Choroid plexus epithelial cell (primary cell): Measurements from ENCODE around the gene OSBPL6.
A peak's percentile ranks its signal among the peaks of the same experiment; 100 is the strongest.
"Not testable (repeated sequence)": the region's sequence is repeated elsewhere in the genome, so short reads cannot be mapped to it uniquely, and the experiment has no call there.

Experiments used
- DNase-seq: peaks from one replicate; pipeline ENCODE4 v3.0.0-alpha.2; 2010; ENCODE audit warnings: low read depth
- H3K4me3 ChIP-seq: 2 replicates; pipeline ENCODE4 v1.5.1; 2011; ENCODE audit warnings: low read depth, mild to moderate bottlenecking, control low read depth, low read length, moderate library complexity
- TF ChIP-seq, protein P1 (sequence below): conservative IDR thresholded peaks from 2 replicates; pipeline ENCODE4 v1.5.1; 2011; ENCODE audit warnings: low read depth, mild to moderate bottlenecking, control low read depth, inconsistent platforms, low read length, moderate library complexity

OSBPL6 gene

DNA sequence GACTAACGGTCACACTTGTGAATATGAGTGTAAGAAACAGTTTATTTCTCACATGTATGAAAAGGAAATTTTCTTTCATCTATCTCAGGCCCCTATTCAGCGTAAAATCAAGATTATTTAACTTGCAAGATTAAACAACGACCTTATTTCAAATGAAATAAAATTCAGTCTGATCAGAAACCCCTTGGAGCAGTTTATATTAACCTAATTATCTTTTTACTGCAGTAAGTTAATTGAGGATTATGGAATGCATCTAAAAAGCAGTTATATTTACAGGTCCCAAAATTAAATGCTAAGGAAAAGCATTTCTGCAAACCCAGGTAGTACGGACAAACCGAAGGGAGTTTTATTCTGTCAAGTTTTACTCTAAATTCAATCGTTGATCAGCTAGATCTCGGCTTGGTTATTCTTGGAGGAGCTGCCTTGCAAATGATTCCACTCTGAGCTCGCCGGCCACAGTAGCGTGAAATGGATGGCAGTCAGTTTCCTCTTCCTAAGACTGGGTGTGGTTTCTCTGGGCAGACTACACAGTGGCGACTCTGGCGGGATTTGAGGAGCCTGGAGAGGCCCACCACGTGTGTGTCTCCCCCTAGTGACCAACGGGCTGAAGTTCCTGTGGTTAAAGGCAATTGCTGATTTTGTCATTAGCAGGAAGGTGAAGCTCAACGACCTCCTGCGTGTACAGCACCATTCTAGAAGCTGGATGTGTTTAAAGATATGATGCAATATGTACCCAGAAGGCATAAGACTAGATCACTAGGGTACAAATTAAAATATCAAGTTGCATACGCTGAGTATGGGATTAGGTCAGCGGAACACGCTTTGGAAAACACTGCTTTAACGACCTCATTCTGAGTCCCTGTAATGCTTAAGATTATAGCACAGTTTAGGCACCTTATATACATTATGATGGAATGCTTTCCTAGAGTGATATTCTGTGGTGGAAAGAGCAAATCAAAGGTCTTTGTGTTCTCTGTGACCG is 220.2 kb downstream of the OSBPL6 start:
- TF ChIP-seq, protein P1, sequence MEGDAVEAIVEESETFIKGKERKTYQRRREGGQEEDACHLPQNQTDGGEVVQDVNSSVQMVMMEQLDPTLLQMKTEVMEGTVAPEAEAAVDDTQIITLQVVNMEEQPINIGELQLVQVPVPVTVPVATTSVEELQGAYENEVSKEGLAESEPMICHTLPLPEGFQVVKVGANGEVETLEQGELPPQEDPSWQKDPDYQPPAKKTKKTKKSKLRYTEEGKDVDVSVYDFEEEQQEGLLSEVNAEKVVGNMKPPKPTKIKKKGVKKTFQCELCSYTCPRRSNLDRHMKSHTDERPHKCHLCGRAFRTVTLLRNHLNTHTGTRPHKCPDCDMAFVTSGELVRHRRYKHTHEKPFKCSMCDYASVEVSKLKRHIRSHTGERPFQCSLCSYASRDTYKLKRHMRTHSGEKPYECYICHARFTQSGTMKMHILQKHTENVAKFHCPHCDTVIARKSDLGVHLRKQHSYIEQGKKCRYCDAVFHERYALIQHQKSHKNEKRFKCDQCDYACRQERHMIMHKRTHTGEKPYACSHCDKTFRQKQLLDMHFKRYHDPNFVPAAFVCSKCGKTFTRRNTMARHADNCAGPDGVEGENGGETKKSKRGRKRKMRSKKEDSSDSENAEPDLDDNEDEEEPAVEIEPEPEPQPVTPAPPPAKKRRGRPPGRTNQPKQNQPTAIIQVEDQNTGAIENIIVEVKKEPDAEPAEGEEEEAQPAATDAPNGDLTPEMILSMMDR: peak; percentile 97
- H3K4me3 ChIP-seq: peak overlapping the region; percentile 73
- DNase-seq: peak; percentile 98

DNA sequence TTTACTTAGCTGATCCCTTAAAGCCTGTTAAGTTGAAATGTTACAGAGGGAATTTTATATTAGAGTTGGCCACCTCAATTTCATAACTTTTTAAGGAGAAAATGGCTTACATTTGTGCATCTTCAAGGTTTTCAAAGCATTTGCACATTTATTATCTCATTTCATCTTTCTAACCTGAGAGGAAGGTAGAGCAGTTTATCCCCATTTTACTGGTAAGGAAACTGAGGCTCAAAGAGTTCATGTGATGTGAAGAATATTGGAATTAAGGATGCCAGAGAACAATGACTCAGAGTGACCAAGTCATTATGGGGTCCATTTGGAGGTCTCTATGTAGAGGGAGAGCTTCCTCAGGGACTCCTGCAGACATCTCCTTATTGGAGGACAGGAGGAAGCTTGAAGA is 221.7 kb downstream of the OSBPL6 start:
- no peak overlapping the region for H3K4me3 ChIP-seq
- TF ChIP-seq, protein P1: no peak
- DNase-seq: no peak

DNA sequence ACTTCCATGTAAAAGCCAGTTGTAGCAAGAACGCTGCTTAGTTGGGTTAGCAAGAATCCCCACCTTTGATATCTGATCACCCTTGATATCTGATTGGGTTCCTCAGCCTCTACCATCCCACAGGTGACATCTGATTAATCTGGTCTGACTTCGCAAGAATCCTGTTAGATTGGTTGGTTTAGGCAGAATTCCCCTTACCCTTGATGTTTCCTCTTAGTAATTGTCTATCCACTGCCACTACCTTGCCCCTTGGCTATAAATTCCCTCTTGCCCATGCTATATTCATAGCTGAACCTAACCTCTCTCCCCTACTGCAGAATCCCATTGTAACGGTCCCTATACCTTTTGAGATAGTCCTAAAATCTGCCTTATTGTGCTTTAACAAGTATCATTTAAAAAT is 223.6 kb downstream of the OSBPL6 start:
- DNase-seq: no peak

DNA sequence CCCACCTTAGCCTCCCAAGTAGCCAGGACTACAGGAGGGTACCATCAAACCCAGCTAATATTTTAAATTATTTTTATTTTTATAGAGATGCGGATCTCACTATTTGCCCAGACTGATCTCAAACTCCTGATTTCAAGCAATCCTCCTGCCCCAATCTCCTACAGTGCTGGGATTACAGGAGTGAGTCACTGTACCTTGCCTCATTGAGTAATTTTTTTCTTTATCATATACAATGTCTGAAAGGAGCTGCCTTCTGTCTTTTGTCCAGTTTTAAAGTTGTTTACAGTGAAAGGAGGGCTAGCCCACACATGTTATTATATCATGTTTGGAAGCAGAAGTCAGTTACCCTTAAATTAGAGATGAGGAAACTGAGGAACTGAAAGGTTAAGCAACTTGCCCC is 224.1 kb downstream of the OSBPL6 start:
- TF ChIP-seq, protein P1: no peak
- peak; percentile 45 for DNase-seq
- no peak overlapping the region for H3K4me3 ChIP-seq

More for the DNA sequence above, 223.6 kb downstream of the OSBPL6 start:
- TF ChIP-seq, protein P1: no peak
- no peak overlapping the region for H3K4me3 ChIP-seq

DNA sequence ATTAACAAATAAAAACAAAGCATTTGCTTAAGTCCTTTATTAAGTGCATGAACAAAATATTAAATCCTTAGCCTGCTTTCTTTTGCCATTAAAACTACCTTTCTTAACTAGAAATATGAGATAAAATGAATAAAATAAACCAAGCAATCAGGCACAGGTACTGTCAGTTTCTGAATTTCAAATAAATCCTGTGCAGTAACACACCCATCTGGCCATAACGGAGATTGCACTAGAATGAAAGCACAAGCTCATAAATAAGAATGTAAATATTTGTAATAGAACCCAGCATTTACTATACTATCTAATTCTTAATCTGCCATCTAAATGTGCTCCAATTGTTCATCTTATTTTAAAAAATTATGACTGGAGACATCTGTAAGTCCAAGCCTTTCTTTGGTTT is 224.8 kb downstream of the OSBPL6 start:
- H3K4me3 ChIP-seq: no peak overlapping the region
- TF ChIP-seq, protein P1: peak; percentile 58
- DNase-seq: peak; percentile 75

DNA sequence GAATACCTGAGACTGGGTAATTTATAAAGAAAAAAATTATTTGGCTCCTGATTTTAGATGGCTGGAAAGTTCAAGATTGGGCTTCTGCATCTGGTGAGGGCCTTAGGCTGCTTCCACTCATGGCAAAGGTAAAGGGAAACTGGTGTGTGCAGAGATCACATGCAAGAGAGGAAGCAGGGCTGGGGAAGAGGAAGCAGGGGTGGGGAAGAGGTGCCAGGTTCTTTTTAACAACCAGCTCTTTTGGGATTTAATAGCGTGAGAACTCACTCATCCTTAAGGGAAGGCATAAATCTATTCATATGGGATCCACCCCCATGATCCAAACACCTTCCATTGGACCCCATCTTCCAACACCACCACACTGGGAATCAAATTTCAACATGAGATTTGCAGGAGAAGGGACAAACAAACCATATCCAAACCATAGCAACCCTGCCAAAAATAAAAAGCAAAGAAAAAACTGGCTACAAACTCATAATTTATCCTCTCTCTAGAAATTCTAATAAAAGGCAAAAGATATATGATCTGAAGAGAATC is 226.2 kb downstream of the OSBPL6 start:
- TF ChIP-seq, protein P1: no peak
- no peak for DNase-seq
- no peak overlapping the region for H3K4me3 ChIP-seq

DNA sequence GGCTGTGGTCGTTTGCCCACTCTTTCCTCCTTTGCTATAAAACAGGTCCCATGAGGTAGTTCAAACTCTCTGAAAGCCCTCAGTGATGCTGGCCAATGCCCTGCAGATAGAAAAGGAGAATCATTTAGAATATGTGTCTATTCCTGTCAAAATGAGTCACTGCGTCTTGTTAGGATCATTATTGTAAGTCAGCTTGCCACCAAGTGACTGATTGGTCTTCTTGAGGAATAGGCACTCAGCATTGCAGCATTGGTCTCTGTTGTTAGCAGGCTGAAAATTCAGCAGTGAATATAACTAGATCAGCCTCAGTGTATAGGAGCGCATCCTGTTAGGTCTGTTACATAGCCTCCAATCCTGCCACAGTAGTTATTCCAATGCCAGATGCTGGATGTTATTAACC is 227.8 kb downstream of the OSBPL6 start:
- DNase-seq: no peak
- TF ChIP-seq, protein P1: no peak
- no peak overlapping the region for H3K4me3 ChIP-seq

DNA sequence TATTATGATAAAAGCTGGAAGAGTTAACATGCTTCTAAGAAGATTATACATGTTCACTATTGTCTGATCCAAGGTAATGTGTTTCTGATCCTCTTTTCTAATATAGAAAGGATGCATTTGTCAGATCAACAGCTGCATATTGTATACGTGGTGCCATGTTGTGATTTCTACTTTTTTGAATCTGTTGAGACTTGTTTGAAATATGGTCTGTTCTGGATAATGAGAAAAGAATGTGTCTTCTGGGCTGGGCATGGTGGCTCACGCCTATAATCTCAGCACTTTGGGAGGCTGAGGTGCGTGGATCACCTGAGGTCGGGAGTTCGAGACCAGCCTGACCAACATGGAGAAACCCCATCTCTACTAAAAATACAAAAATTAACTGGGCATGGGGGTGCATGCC is 229.4 kb downstream of the OSBPL6 start:
- not testable (repeated sequence) for DNase-seq, H3K4me3 ChIP-seq
